OCI-LY1 (cell line): Measurements from ENCODE around the gene TXNRD1.

Source experiments
- H2AFZ ChIP-seq: fragments of 200-600 bp; sonication (generic), shearing (Covaris generic); 2 replicates; pipeline ENCODE4 v1.6.0; 2014; ENCODE audit warnings: antibody characterized with exemption, mild to moderate bottlenecking, low read length
- H3F3A ChIP-seq: fragments of 200-600 bp; sonication (generic), shearing (Covaris generic); 2 replicates; pipeline ENCODE4 v1.6.0; 2014; ENCODE audit warnings: mild to moderate bottlenecking, antibody characterized with exemption, low read length, moderate library complexity; ENCODE audit not compliant: insufficient read depth
- H3K27ac ChIP-seq: fragments of 200-600 bp; sonication (generic); 2 replicates; pipeline ENCODE4 v1.5.1; 2014; ENCODE audit warnings: low read length, mixed run types, mild to moderate bottlenecking, low read depth; ENCODE audit not compliant: poor library complexity, severe bottlenecking
- H3K27me3 ChIP-seq: fragments of 200-600 bp; sonication (generic); 2 replicates; pipeline ENCODE4 v1.6.0; 2014; ENCODE audit warnings: antibody characterized with exemption, mild to moderate bottlenecking, low read length, moderate library complexity; ENCODE audit not compliant: insufficient read depth
- H3K36me3 ChIP-seq: fragments of 200-600 bp; sonication (generic); 2 replicates; pipeline ENCODE4 v1.6.1; 2014; ENCODE audit warnings: mild to moderate bottlenecking, antibody characterized with exemption, low read length, moderate library complexity, mixed read lengths; ENCODE audit not compliant: insufficient read depth
- H3K4me1 ChIP-seq: fragments of 200-600 bp; sonication (generic); 2 replicates; pipeline ENCODE4 v1.5.1; 2014; ENCODE audit warnings: mild to moderate bottlenecking, low read length, moderate library complexity; ENCODE audit not compliant: insufficient read depth, severe bottlenecking
- H3K4me2 ChIP-seq: fragments of 200-600 bp; sonication (generic), shearing (Covaris generic); 2 replicates; pipeline ENCODE4 v1.6.1; 2014; ENCODE audit warnings: low read length
- H3K4me3 ChIP-seq: fragments of 200-600 bp; sonication (generic); 2 replicates; pipeline ENCODE4 v1.5.1; 2014; ENCODE audit warnings: low read length, low read depth, mild to moderate bottlenecking, mixed read lengths; ENCODE audit not compliant: poor library complexity, severe bottlenecking
- H3K79me2 ChIP-seq: fragments of 200-600 bp; shearing (Covaris generic); 2 replicates; pipeline ENCODE4 v1.6.1; 2016; ENCODE audit warnings: mixed run types, low read length, mixed read lengths; ENCODE audit not compliant: insufficient read depth
- H3K9ac ChIP-seq: fragments of 200-600 bp; sonication (generic), shearing (Covaris generic); 2 replicates; pipeline ENCODE4 v1.6.1; 2014; ENCODE audit warnings: mild to moderate bottlenecking, low read length, mixed read lengths
- H3K9me2 ChIP-seq: fragments of 200-600 bp; sonication (generic), shearing (Covaris generic); 2 replicates; pipeline ENCODE4 v1.6.1; 2014; ENCODE audit warnings: low read depth, mild to moderate bottlenecking, low read length, mixed read lengths
- H3K9me3 ChIP-seq: fragments of 200-600 bp; shearing (Covaris generic); 2 replicates; pipeline ENCODE4 v1.6.1; 2014; ENCODE audit warnings: low read length, mixed read lengths
- H4K20me1 ChIP-seq: fragments of 200-600 bp; sonication (generic), shearing (Covaris generic); 2 replicates; pipeline ENCODE4 v1.6.0; 2016; ENCODE audit warnings: mild to moderate bottlenecking, low read length; ENCODE audit not compliant: insufficient read depth
- CTCF ChIP-seq: fragments of 200-600 bp; sonication (generic), shearing (Covaris generic); IDR thresholded peaks from 2 replicates; pipeline ENCODE4 v1.5.1; 2017; ENCODE audit warnings: mild to moderate bottlenecking, antibody characterized with exemption, low read length, moderate library complexity, mixed read lengths
- EZH2 ChIP-seq: fragments of 200-600 bp; sonication (generic), shearing (Covaris generic); IDR thresholded peaks from 2 replicates; pipeline ENCODE4 v1.8.0; 2017; ENCODE audit warnings: borderline replicate concordance, mixed run types, mild to moderate bottlenecking, antibody characterized with exemption, low read length, moderate library complexity, mixed read lengths

Gene TXNRD1

GRCh38 chr12:104273503-104273902 is 57.9 kb downstream of the TXNRD1 start:
- no peak overlapping the region for H3K4me3 ChIP-seq
- no peak overlapping the region for H3K4me2 ChIP-seq
- TF ChIP-seq CTCF, result no peak
- no peak for TF ChIP-seq EZH2
- H3K79me2 ChIP-seq, result no peaks in the 10 kb centered on the region
- H3K4me1 ChIP-seq, result peaks cover 12% of the 10 kb centered on the region
- no peaks in the 10 kb centered on the region for H3K27me3 ChIP-seq
- H3K36me3 ChIP-seq, result no peaks in the 10 kb centered on the region
- no peaks in the 10 kb centered on the region for H4K20me1 ChIP-seq
- H2AFZ ChIP-seq, result no peak overlapping the region
- no peaks in the 10 kb centered on the region for H3F3A ChIP-seq
- H3K9me2 ChIP-seq, result no peaks in the 10 kb centered on the region
- H3K27ac ChIP-seq, result no peak overlapping the region
- no peak overlapping the region for H3K9ac ChIP-seq
- H3K9me3 ChIP-seq, result no peaks in the 10 kb centered on the region

DNA sequence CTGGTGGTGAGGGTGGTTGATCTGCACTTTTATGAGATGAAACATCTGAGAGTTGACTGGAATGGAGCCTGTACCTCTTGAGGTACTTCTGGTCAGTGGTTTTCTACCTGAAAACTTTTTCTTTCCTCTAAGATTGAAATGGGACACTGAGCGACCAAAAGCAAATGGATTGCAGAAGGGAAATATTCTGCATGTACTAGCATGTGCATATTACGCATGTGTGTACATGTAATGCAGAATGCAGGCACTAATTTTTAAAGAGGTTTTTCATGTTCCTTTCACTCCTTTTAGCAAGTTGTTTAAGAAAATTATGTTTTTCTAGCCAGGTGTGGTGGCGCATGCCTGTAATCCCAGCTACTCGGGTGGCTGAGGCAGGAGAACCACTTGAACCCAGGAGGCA is 59.2 kb downstream of the TXNRD1 start:
- H3K4me1 ChIP-seq, result peaks cover 12% of the 10 kb centered on the region

GRCh38 chr12:104275689-104276088 is 60.1 kb downstream of the TXNRD1 start:
- peak overlapping the region; percentile 76; the same call in 1 of the 2 replicates for H3K4me2 ChIP-seq
- H3K27me3 ChIP-seq, result no peaks in the 10 kb centered on the region
- H2AFZ ChIP-seq, result no peak overlapping the region
- H3F3A ChIP-seq, result no peaks in the 10 kb centered on the region
- H3K9me3 ChIP-seq, result no peaks in the 10 kb centered on the region
- no peak overlapping the region for H3K27ac ChIP-seq
- H3K4me3 ChIP-seq, result peak overlapping the region; percentile 45
- H3K79me2 ChIP-seq, result no peaks in the 10 kb centered on the region
- H3K9ac ChIP-seq, result no peak overlapping the region
- TF ChIP-seq EZH2, result no peak
- no peak for TF ChIP-seq CTCF
- H3K9me2 ChIP-seq, result no peaks in the 10 kb centered on the region
- peaks cover 12% of the 10 kb centered on the region for H3K4me1 ChIP-seq
- H4K20me1 ChIP-seq, result no peaks in the 10 kb centered on the region
- H3K36me3 ChIP-seq, result no peaks in the 10 kb centered on the region

More for the DNA sequence above, 59.2 kb downstream of the TXNRD1 start:
- TF ChIP-seq CTCF, result no peak
- no peak for TF ChIP-seq EZH2
- Histone ChIP-seq H3K4me3 (no peak overlapping the region), H3K27me3 (no peaks in the 10 kb centered on the region), H3K36me3 (no peaks in the 10 kb centered on the region), H3K9me2 (no peaks in the 10 kb centered on the region), H3K9me3 (no peaks in the 10 kb centered on the region), H3K27ac (no peak overlapping the region), H4K20me1 (no peaks in the 10 kb centered on the region), H3K79me2 (no peaks in the 10 kb centered on the region), H3K4me2 (no peak overlapping the region), H2AFZ (no peak overlapping the region), H3K9ac (no peak overlapping the region), H3F3A (no peaks in the 10 kb centered on the region)
